WTC11 (cell line): ENCODE results near the gene PDIK1L.

Source experiments
- ARID4B ChIP-seq: sonication (generic); formaldehyde crosslinking; IDR thresholded peaks from 2 replicates; pipeline ENCODE4 v1.8.0; 2023; ENCODE audit warnings: missing genetic modification reagents, mild to moderate bottlenecking, borderline replicate concordance
- FOXJ3 ChIP-seq: sonication (generic); formaldehyde crosslinking; IDR thresholded peaks from 2 replicates; pipeline ENCODE4 v1.9.0; 2021; ENCODE audit warnings: missing genetic modification reagents, mild to moderate bottlenecking, borderline replicate concordance
- GTF2I ChIP-seq: fragments of 250-450 bp; sonication (Bioruptor Pico); conservative IDR thresholded peaks from 2 replicates; pipeline ENCODE4 v1.4.0; 2021; ENCODE audit warnings: mild to moderate bottlenecking
- HMGXB4 ChIP-seq: sonication (generic); formaldehyde crosslinking; IDR thresholded peaks from 2 replicates; pipeline ENCODE4 v1.8.1; 2023; ENCODE audit warnings: mild to moderate bottlenecking, moderate library complexity, missing genetic modification reagents
- JUN ChIP-seq: sonication (generic); formaldehyde crosslinking; IDR thresholded peaks from 2 replicates; pipeline ENCODE4 v1.8.0; 2023; ENCODE audit warnings: mild to moderate bottlenecking, missing genetic modification reagents
- TCF7 ChIP-seq: sonication (generic); formaldehyde crosslinking; IDR thresholded peaks from 2 replicates; pipeline ENCODE4 v1.8.0; 2022; ENCODE audit warnings: mild to moderate bottlenecking, low read depth, missing genetic modification reagents, moderate library complexity
- USF2 ChIP-seq: sonication (generic); formaldehyde crosslinking; IDR thresholded peaks from 2 replicates; pipeline ENCODE4 v1.8.1; 2023; ENCODE audit warnings: mild to moderate bottlenecking, missing genetic modification reagents, moderate library complexity
- ZNF263 ChIP-seq: sonication (generic); formaldehyde crosslinking; IDR thresholded peaks from 2 replicates; pipeline ENCODE4 v1.8.1; 2022; ENCODE audit warnings: low read depth, mild to moderate bottlenecking, moderate library complexity, missing genetic modification reagents
- ZNF671 ChIP-seq: fragments of 250-450 bp; sonication (Bioruptor Pico); IDR thresholded peaks from 2 replicates; pipeline ENCODE4 v1.8.0; 2021; ENCODE audit warnings: mild to moderate bottlenecking
- TF ChIP-seq, protein P1 (sequence below): fragments of 200-600 bp; IDR thresholded peaks from 2 replicates; pipeline ENCODE4 v1.8.0; 2022; ENCODE audit warnings: antibody characterized with exemption
- TF ChIP-seq, protein P2 (sequence below): sonication (generic); formaldehyde crosslinking; IDR thresholded peaks from 2 replicates; pipeline ENCODE4 v1.8.0; 2023; ENCODE audit warnings: missing genetic modification reagents
- TF ChIP-seq, protein P3 (sequence below): sonication (generic); formaldehyde crosslinking; IDR thresholded peaks from 2 replicates; pipeline ENCODE4 v1.8.0; 2022; ENCODE audit warnings: mild to moderate bottlenecking, missing genetic modification reagents
- TF ChIP-seq, protein P4 (sequence below): sonication (generic); formaldehyde crosslinking; conservative IDR thresholded peaks from 2 replicates; pipeline ENCODE4 v1.8.1; 2023; ENCODE audit warnings: mild to moderate bottlenecking, low read depth, missing genetic modification reagents, moderate library complexity
- TF ChIP-seq, protein P5 (sequence below): sonication (generic); formaldehyde crosslinking; conservative IDR thresholded peaks from 2 replicates; pipeline ENCODE4 v1.8.1; 2022; ENCODE audit warnings: mild to moderate bottlenecking, missing genetic modification reagents

GRCh38 chr1:26066160-26066559 is 45.5 kb upstream of the PDIK1L start:
- TF ChIP-seq, protein P1, sequence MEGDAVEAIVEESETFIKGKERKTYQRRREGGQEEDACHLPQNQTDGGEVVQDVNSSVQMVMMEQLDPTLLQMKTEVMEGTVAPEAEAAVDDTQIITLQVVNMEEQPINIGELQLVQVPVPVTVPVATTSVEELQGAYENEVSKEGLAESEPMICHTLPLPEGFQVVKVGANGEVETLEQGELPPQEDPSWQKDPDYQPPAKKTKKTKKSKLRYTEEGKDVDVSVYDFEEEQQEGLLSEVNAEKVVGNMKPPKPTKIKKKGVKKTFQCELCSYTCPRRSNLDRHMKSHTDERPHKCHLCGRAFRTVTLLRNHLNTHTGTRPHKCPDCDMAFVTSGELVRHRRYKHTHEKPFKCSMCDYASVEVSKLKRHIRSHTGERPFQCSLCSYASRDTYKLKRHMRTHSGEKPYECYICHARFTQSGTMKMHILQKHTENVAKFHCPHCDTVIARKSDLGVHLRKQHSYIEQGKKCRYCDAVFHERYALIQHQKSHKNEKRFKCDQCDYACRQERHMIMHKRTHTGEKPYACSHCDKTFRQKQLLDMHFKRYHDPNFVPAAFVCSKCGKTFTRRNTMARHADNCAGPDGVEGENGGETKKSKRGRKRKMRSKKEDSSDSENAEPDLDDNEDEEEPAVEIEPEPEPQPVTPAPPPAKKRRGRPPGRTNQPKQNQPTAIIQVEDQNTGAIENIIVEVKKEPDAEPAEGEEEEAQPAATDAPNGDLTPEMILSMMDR, result no peak
- TF ChIP-seq ZNF671 (CRISPR knock-in tag) (no peak), GTF2I (CRISPR knock-in tag) (no peak), ZNF263 (CRISPR knock-in tag) (no peak), ARID4B (CRISPR knock-in tag) (no peak), HMGXB4 (CRISPR knock-in tag) (no peak), USF2 (CRISPR knock-in tag) (no peak), JUN (CRISPR knock-in tag) (no peak), FOXJ3 (no peak), TCF7 (CRISPR knock-in tag) (no peak)
- TF ChIP-seq, protein P2, sequence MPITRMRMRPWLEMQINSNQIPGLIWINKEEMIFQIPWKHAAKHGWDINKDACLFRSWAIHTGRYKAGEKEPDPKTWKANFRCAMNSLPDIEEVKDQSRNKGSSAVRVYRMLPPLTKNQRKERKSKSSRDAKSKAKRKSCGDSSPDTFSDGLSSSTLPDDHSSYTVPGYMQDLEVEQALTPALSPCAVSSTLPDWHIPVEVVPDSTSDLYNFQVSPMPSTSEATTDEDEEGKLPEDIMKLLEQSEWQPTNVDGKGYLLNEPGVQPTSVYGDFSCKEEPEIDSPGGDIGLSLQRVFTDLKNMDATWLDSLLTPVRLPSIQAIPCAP (CRISPR knock-in tag), result no peak
- TF ChIP-seq, protein P3, sequence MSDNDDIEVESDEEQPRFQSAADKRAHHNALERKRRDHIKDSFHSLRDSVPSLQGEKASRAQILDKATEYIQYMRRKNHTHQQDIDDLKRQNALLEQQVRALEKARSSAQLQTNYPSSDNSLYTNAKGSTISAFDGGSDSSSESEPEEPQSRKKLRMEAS (CRISPR knock-in tag), result no peak
- TF ChIP-seq, protein P4, sequence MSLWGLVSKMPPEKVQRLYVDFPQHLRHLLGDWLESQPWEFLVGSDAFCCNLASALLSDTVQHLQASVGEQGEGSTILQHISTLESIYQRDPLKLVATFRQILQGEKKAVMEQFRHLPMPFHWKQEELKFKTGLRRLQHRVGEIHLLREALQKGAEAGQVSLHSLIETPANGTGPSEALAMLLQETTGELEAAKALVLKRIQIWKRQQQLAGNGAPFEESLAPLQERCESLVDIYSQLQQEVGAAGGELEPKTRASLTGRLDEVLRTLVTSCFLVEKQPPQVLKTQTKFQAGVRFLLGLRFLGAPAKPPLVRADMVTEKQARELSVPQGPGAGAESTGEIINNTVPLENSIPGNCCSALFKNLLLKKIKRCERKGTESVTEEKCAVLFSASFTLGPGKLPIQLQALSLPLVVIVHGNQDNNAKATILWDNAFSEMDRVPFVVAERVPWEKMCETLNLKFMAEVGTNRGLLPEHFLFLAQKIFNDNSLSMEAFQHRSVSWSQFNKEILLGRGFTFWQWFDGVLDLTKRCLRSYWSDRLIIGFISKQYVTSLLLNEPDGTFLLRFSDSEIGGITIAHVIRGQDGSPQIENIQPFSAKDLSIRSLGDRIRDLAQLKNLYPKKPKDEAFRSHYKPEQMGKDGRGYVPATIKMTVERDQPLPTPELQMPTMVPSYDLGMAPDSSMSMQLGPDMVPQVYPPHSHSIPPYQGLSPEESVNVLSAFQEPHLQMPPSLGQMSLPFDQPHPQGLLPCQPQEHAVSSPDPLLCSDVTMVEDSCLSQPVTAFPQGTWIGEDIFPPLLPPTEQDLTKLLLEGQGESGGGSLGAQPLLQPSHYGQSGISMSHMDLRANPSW (CRISPR knock-in tag), result no peak
- TF ChIP-seq, protein P5, sequence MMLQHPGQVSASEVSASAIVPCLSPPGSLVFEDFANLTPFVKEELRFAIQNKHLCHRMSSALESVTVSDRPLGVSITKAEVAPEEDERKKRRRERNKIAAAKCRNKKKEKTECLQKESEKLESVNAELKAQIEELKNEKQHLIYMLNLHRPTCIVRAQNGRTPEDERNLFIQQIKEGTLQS (CRISPR knock-in tag), result no peak
